HG02981 (cell line): Measurements from ENCODE around the gene HECW1.
A peak's percentile ranks its signal among the peaks of the same experiment; 100 is the strongest.

Experiments used
- ATAC-seq: cut with Tn5 transposase; IDR thresholded peaks from one replicate; pipeline ENCODE4 v1.9.1; 2021; ENCODE audit warnings: mild to moderate bottlenecking, moderate library complexity; ENCODE audit not compliant: unreplicated experiment

HECW1 gene

GRCh38 chr7:43248961-43249822 is 136.7 kb downstream of the HECW1 start:
- ATAC-seq, result no peak

DNA sequence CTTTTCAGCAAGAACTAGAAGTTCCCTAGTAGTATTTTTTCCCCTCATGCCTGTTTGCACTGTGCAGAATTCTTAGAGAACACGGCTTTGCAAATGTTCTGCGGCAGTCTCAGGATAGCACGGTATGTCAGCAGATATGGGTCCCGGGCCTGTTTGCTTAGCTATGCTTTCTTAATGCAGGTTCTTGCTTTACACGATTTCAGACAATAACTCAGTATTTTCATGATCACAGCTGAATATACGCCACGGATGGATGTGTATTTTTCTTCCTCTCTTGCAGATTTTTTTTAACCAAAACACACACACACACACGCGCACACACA is 137.3 kb downstream of the HECW1 start:
- ATAC-seq, result no peak

DNA sequence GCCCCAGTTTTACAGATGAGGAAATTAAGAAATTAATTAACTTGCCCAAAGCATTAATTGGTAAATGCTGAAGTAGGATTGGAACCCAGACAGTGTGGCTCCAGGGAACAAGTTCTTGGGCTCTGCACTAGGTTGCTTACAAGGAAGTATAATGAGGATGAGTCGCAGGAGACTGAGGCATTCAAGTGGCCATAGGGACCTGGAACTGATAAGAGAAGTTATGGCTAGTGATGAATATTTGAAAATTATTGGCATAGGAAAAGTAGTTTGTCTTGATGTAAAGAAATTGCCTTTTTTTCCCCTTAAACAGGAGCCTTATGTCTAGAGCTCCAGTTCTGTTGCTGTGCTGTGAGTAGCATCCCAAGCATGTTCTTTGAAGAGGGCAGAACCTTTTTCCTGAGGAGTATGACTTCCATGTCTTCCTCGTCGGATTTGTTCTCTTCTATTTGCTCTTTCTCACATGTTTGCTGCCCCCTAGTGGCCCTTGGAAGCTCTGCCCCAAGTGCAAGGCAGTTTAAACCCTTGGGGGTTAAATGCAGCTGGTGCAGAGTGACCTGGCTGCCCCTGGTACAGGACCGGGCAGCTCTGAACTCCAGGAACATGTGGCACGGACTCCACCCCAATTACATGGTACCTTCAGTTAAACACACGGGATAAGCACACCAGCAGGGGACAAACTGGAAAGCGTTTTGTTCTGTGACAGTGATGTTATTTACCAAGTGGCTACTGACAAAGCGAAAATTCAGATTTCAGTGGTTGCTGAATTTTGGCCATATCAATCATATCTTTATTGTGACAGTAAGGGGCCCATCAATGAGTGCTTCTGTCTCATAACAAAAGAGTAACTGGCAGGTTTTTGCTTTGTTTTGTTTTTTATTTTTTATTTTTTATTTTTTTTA is 148.8 kb downstream of the HECW1 start:
- ATAC-seq, result peak; percentile 82

DNA sequence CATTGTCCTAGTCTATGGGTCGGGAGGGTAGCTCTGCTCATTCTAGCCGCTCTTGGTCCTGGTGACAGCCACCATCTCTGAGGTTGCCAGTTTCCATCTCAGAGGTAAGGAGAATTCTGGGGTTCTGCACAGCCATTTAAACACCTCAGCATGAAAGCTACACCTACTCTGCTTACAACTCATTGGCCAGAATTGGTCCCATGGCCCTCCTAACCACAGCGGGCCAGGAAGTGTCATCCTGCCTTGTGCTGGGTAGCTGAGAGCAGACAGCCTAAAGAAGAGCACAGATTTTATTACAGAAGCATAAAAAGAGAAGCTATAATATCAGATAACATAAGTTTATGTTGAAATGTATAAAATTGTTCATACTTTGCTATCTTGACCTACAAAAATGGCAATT is 152.7 kb downstream of the HECW1 start:
- ATAC-seq, result no peak

DNA sequence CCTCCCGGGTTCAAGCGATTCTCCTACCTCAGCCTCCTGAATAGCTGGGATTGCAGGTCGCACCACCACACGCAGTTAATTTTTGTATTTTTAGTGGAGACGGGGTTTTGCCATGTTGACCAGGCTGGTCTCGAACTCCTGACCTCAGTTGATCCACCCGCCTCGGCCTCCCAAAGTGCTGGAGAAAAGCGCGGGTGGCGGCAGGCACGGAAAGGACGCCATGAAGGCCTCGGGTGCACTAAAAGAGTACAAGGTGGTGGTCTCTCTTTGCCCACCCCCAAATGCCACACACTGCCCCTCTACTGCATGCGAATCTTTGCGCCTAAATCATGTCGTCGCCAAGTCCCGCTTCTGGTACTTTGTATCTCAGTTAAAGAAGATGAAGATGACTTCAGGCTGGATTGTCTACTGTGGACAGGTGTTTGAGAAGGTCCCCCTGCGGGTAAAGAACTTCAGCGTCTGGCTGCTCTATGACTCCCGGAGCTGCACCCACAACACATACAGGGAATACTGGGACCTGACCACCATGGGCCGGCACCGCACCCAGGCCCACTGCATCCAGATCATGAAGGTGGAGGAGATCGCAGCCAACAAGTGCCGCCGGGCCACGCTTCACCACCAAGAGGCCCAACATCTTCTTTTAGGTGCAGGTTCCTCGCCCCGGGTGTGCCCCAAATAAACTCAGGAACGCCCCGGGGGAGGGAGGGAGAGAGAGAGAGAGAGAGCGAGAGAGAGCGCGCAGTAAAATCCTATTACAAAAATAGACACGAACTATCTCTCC is 161.7 kb downstream of the HECW1 start:
- no peak for ATAC-seq

GRCh38 chr7:43274752-43275151 is 162.3 kb downstream of the HECW1 start:
- ATAC-seq, result no peak

GRCh38 chr7:43276547-43276946 is 164.1 kb downstream of the HECW1 start:
- ATAC-seq, result no peak

GRCh38 chr7:43278088-43278644 is 165.7 kb downstream of the HECW1 start:
- no peak for ATAC-seq

GRCh38 chr7:43281268-43281667 is 168.8 kb downstream of the HECW1 start:
- no peak for ATAC-seq

DNA sequence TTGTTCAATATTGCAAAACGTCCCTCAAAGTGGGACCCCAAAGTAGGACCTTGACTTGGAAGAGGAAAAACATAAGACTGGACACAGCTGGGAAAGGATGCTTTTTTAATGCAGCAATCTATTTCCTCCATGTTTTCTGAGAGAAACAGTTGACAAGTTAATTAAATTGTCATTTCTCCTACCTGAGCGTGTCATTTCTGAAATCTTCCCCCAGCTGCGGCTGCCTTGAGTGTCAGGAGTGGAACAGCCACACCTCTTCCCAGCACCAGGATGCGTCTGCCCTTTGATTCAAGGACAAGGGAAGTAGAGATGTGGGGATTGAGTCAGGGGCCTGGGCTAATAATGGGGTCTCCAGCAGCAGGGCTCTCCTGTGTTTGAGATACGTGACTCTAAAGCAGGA is 171.3 kb downstream of the HECW1 start:
- no peak for ATAC-seq

GRCh38 chr7:43289826-43290225 is 177.4 kb downstream of the HECW1 start:
- ATAC-seq, result no peak

GRCh38 chr7:43290978-43291377 is 178.5 kb downstream of the HECW1 start:
- ATAC-seq, result no peak

GRCh38 chr7:43291789-43292188 is 179.3 kb downstream of the HECW1 start:
- no peak for ATAC-seq

- ATAC-seq, result no peak
Measured at GRCh38 chr7:43292384-43292783, 179.9 kb downstream of the HECW1 start.

DNA sequence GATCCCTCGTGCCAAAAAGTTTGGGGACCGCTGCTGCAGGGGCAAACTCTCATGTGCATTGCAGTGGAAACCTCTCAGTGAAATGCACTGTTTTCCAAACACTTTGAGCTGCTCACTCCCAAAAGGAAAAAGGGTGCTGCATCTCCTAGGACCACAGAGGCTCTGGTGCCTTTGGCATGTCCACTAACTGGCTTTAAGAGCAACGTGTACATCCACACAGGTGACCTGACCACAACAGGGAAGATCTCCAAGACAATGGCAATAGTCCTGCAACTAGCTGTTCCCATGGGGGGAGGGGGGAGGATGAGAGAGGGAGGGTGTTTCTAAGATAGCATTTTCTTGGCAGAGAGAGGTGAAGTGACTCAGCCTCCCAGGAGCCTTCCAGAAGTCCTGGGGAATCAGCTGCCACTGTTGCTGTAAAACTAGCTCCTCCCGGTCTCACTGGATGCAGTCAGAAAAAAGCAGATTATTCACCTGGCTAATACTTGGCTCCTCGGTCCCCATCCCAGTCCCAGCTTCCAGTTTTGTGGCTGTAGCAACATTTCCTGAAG is 181.7 kb downstream of the HECW1 start:
- no peak for ATAC-seq

GRCh38 chr7:43295429-43295828 is 183.0 kb downstream of the HECW1 start:
- no peak for ATAC-seq

GRCh38 chr7:43296306-43296705 is 183.9 kb downstream of the HECW1 start:
- ATAC-seq, result no peak

DNA sequence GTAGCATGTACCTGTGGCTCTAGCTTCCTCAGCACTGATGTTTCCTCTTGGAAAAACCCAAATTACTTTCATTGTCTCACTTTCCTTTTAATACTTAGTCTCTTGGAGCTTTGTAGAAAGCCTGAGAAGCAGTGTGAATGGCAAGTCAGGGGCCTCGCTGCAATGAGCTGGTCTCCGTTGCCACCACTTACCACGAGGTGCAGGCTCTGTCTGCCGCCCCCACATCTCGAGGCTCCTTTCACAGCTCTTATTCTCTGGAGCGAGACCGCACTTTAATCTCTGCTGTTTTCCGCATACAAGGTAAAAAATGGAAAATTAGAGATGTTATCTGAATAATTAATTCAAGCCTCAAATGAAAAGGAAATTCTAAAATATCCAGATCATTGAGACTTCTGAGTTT is 186.2 kb downstream of the HECW1 start:
- no peak for ATAC-seq

GRCh38 chr7:43300121-43300520 is 187.7 kb downstream of the HECW1 start:
- no peak for ATAC-seq

DNA sequence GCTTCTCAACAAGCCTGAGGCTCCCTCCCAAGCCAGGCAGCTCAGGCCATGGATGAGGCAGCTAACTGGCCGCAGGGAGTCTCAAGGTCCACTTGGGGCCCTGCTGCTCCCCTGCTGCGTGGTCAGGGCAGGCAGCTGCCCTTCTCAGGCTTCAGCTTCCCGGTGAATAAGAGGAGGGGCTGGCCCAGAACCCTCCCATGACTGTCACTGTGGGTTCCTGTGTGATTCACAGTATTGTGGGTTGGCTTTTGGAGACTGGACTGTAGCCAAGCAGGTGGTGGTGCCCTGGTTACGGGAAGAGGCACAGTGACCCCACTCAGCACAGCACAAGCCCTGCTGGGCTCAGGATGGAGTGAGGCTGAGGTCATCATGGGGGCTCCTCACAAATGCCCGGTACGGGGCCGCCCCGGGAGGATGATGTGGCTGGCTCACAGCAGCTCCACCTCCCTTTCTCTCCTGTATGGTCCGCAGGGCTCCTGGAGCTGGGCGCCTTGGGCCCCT is 189.8 kb downstream of the HECW1 start:
- no peak for ATAC-seq
